SU-DHL-6 (cell line): ENCODE data around the gene MIEF1.

Experiments used
- H2AFZ ChIP-seq: fragments of 200-600 bp; sonication (generic); 2 replicates; pipeline ENCODE4 v1.6.1; 2014; ENCODE audit warnings: low read depth, mild to moderate bottlenecking, moderate library complexity, mixed read lengths, antibody characterized with exemption, low read length; ENCODE audit not compliant: severe bottlenecking
- H3F3A ChIP-seq: fragments of 200-600 bp; shearing (Covaris generic); 2 replicates; pipeline ENCODE4 v1.6.0; 2016; ENCODE audit warnings: antibody characterized with exemption, mild to moderate bottlenecking; ENCODE audit not compliant: insufficient read depth
- H3K27ac ChIP-seq: fragments of 200-600 bp; sonication (generic); 2 replicates; pipeline ENCODE4 v1.5.1; 2016; ENCODE audit warnings: low read depth, mild to moderate bottlenecking, low read length, moderate library complexity, mixed read lengths
- H3K27me3 ChIP-seq: fragments of 200-600 bp; sonication (generic), shearing (Covaris generic); 2 replicates; pipeline ENCODE4 v1.6.0; 2014; ENCODE audit warnings: mild to moderate bottlenecking, low read length
- H3K36me3 ChIP-seq: fragments of 200-600 bp; sonication (generic); 2 replicates; pipeline ENCODE4 v1.6.1; 2014; ENCODE audit warnings: mild to moderate bottlenecking, low read length, mixed read lengths
- H3K4me2 ChIP-seq: fragments of 300-600, 200-600 bp; shearing (Covaris generic), sonication (generic); 2 replicates; pipeline ENCODE4 v1.6.0; 2014; ENCODE audit warnings: low read length, low read depth, mild to moderate bottlenecking; ENCODE audit not compliant: poor library complexity, severe bottlenecking
- H3K4me3 ChIP-seq: fragments of 200-600 bp; sonication (generic); 2 replicates; pipeline ENCODE4 v1.5.1; 2014; ENCODE audit warnings: antibody characterized with exemption, low read length, mild to moderate bottlenecking, mixed read lengths; ENCODE audit not compliant: insufficient read depth, poor library complexity, severe bottlenecking
- H3K79me2 ChIP-seq: fragments of 200-600 bp; sonication (generic); 2 replicates; pipeline ENCODE4 v1.6.1; 2014; ENCODE audit warnings: mild to moderate bottlenecking, low read length, moderate library complexity; ENCODE audit not compliant: insufficient read depth
- H3K9ac ChIP-seq: fragments of 200-600 bp; sonication (generic); 2 replicates; pipeline ENCODE4 v1.7.0; 2014; ENCODE audit warnings: mild to moderate bottlenecking, low read length
- H3K9me2 ChIP-seq: fragments of 200-600 bp; sonication (generic); replicated peaks from 2 replicates; pipeline ENCODE4 v1.6.1; 2014; ENCODE audit warnings: low read length; ENCODE audit not compliant: insufficient read depth
- H3K9me3 ChIP-seq: fragments of 200-600 bp; sonication (generic); 2 replicates; pipeline ENCODE4 v1.6.1; 2014; ENCODE audit warnings: low read length, mixed read lengths; ENCODE audit not compliant: insufficient read depth
- H4K20me1 ChIP-seq: fragments of 200-600 bp; sonication (generic); 2 replicates; pipeline ENCODE4 v1.6.1; 2014; ENCODE audit warnings: low read depth, mild to moderate bottlenecking, antibody characterized with exemption, low read length, moderate library complexity, mixed read lengths
- EZH2phosphoT487 ChIP-seq: fragments of 200-600 bp; sonication (generic), shearing (Covaris generic); conservative IDR thresholded peaks from 2 replicates; pipeline ENCODE4 v1.6.1; 2018; ENCODE audit warnings: mild to moderate bottlenecking, antibody characterized with exemption, low read length, moderate library complexity, mixed read lengths
- TF ChIP-seq, protein P1 (sequence below): fragments of 200-600 bp; sonication (generic); IDR thresholded peaks from one replicate; pipeline ENCODE4 v1.5.1; 2017; ENCODE audit warnings: antibody characterized with exemption, mild to moderate bottlenecking, low read length, moderate library complexity; ENCODE audit not compliant: insufficient read depth, poor library complexity, severe bottlenecking

MIEF1 gene

DNA sequence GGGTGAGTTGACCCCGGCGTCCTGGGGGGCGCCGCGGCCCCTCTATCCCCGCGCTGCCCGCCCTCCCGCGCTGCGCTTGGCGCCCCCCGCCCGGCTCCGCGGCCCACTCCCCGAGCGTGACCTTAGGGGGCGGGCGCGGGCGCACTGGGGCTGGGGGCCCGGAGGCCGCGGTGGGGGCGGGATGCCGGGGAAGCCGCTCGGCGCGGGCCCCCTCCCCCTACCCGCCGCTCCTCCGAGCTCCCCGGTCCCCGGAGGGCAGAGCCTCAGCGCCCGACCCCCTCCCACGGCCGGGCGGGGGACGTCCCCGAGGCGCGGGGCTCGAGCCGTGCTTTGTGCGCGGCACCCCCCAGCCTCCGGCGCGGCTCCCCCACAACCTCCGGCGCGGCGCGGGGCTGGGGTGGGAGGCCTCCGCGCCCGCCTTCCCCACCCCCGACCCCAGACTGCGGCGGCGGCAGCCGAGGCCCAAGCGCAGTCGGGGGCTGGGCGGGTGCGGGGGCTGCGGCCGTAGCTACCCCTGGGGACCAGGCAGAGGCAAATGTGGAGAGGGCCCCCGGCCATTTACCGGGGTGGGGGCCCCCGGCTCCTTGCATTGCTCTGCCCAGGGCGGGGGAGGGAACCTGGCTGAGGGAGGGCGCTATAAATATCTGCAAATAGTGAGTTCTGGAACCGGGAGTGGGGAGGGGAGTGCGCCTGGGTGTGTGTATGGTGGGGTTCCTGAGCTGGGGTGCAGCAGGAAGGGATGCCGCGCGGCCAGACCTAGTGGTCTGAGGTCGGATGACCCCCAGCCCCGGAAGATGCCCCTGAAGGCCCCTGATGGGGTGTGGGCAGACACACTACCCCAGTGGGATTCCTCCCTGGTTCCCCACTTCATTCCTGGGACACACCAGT lies 44.3 kb upstream of the MIEF1 start:
- peak overlapping the region; percentile 74 for H3K4me3 ChIP-seq
- TF ChIP-seq, protein P1, sequence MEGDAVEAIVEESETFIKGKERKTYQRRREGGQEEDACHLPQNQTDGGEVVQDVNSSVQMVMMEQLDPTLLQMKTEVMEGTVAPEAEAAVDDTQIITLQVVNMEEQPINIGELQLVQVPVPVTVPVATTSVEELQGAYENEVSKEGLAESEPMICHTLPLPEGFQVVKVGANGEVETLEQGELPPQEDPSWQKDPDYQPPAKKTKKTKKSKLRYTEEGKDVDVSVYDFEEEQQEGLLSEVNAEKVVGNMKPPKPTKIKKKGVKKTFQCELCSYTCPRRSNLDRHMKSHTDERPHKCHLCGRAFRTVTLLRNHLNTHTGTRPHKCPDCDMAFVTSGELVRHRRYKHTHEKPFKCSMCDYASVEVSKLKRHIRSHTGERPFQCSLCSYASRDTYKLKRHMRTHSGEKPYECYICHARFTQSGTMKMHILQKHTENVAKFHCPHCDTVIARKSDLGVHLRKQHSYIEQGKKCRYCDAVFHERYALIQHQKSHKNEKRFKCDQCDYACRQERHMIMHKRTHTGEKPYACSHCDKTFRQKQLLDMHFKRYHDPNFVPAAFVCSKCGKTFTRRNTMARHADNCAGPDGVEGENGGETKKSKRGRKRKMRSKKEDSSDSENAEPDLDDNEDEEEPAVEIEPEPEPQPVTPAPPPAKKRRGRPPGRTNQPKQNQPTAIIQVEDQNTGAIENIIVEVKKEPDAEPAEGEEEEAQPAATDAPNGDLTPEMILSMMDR: no peak
- no peak for TF ChIP-seq EZH2phosphoT487
- no peaks in the 10 kb centered on the region for H4K20me1 ChIP-seq
- H2AFZ ChIP-seq: no peak overlapping the region
- H3K27me3 ChIP-seq: no peaks in the 10 kb centered on the region
- peak overlapping the region; percentile 95 for H3K9ac ChIP-seq
- no peaks in the 10 kb centered on the region; the same call in 1 of the 2 replicates for H3K36me3 ChIP-seq
- peak overlapping the region; percentile 95 for H3K27ac ChIP-seq
- peaks cover 71% of the 10 kb centered on the region for H3F3A ChIP-seq
- H3K79me2 ChIP-seq: peaks cover 93% of the 10 kb centered on the region
- no peaks in the 10 kb centered on the region for H3K9me2 ChIP-seq
- H3K4me2 ChIP-seq: peak overlapping the region; percentile 93
- H3K9me3 ChIP-seq: no peaks in the 10 kb centered on the region

DNA sequence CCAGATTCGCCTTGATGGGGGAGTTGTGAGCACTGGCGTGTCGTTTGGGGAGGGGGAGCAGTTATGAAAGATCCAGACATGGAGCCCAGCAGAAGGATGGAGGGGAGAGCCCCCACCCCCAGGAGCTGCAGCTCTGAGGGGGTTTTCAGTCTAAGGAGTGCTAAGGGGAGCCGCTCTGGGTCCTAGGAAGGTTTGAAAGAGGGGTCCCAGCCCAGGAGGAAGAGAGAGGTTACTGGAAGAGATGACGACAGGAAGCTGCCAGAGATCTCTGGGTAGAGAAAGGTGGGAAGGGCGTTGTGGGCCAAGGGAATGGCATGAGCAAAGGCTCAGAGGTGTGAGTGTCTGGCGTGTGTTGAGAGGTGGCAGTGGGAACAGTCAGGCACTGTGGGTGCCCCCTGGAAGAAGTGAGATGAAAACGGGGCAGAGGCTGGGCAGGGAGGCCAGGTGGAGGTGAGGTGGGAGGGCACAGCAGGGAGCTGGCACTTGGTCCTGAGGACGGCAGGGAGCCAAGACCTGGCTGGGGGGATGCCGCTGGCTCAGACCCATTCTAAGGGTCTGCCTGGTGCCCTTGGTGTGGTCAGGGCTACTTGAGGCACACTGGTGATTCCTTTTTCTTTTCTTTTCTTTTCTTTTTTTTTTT lies 43.5 kb upstream of the MIEF1 start:
- H3K4me2 ChIP-seq: peak overlapping the region; percentile 93
- no peaks in the 10 kb centered on the region for H3K9me2 ChIP-seq
- H3K27ac ChIP-seq: peak overlapping the region; percentile 95
- H3K79me2 ChIP-seq: peaks cover 93% of the 10 kb centered on the region
- TF ChIP-seq, protein P1: no peak
- TF ChIP-seq EZH2phosphoT487: no peak
- H3F3A ChIP-seq: peaks cover 71% of the 10 kb centered on the region
- H3K27me3 ChIP-seq: no peaks in the 10 kb centered on the region
- no peaks in the 10 kb centered on the region for H3K9me3 ChIP-seq
- H3K4me3 ChIP-seq: peak overlapping the region; percentile 74
- no peaks in the 10 kb centered on the region for H4K20me1 ChIP-seq
- H3K9ac ChIP-seq: peak overlapping the region; percentile 95
- H2AFZ ChIP-seq: no peak overlapping the region
- H3K36me3 ChIP-seq: no peaks in the 10 kb centered on the region; the same call in 1 of the 2 replicates

DNA sequence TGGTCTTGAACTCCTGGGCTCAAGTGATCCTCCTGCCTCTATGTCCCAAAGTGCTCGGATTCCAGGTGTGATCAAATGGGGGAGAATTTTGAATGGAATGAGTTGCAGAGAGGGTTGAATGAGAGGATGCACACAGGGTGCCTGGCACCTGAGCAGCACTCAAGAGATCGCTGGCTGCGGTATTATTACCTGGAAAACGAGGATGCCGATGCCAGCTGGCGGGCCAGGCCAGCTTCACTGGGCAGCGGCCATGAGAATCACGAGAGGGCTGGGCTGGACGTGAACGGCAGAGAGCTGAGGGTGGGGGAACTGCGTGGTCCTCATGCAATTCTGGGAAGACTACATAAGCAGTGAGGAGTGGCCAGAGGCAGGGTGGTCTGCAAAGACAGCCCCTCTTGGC lies 42.4 kb upstream of the MIEF1 start:
- peaks cover 87% of the 10 kb centered on the region for H3K79me2 ChIP-seq

More for the DNA sequence above, 42.4 kb upstream of the MIEF1 start:
- Histone ChIP-seq H3K36me3 (no peaks in the 10 kb centered on the region; the same call in 1 of the 2 replicates), H3K27me3 (no peaks in the 10 kb centered on the region), H3K9me3 (no peaks in the 10 kb centered on the region), H3K9ac (peak overlapping the region; percentile 95), H3K4me2 (peak overlapping the region; percentile 93), H2AFZ (no peak overlapping the region), H3F3A (peaks cover 72% of the 10 kb centered on the region), H3K27ac (peak overlapping the region; percentile 95), H3K4me3 (no peak overlapping the region), H4K20me1 (no peaks in the 10 kb centered on the region), H3K9me2 (no peaks in the 10 kb centered on the region)
- TF ChIP-seq, protein P1: no peak
- no peak for TF ChIP-seq EZH2phosphoT487
